ENCODE data around the gene CNIH3. TPM values are rescaled to one million over a fixed set of nuclear protein-coding genes. Genes with fewer than 3 reads are reported as not detected.

The CNIH3 gene
- total and polyA plus RNA-seq, 12 donors, result 0.30 to 5.5 (median 2.2) TPM

- no peak for DNase-seq
- Histone ChIP-seq H3K27me3 (no peaks in the 10 kb centered on the region), H3K36me3 (replicated peaks in 1 of 2) (no peaks in the 10 kb centered on the region), H3K27ac (no peak overlapping the region), H3K4me1 (replicated peaks in 1 of 2) (no peaks in the 10 kb centered on the region), H3K9me3 (replicated peaks in 1 of 3) (no peaks in the 10 kb centered on the region), H3K4me3 (no peak overlapping the region)
- intact Hi-C loops (cut with DNase I), result no loop called here
- TF ChIP-seq CTCF (IDR thresholded peaks at IDR 0.05) (no peak), POLR2A (IDR thresholded peaks at IDR 0.05) (no peak)
- 64 to 81% (median 74%) methylated on average over 2 of the region's 2 CpGs for WGBS, 4 donors
These were observed 161.1 kb downstream of the CNIH3 start for GRCh38 chr1:224777180-224777579.

GRCh38 chr1:224779536-224779935 lies 163.4 kb downstream of the CNIH3 start:
- Histone ChIP-seq H3K27ac (no peak overlapping the region), H3K4me3 (no peak overlapping the region), H3K9me3 (replicated peaks in 1 of 3) (no peaks in the 10 kb centered on the region)

GRCh38 chr1:224780736-224781135 lies 164.6 kb downstream of the CNIH3 start:
- Histone ChIP-seq H3K4me3 (no peak overlapping the region), H3K4me1 (replicated peaks in 1 of 2) (no peaks in the 10 kb centered on the region), H3K27ac (no peak overlapping the region), H3K9me3 (replicated peaks in 1 of 3) (no peaks in the 10 kb centered on the region), H3K36me3 (replicated peaks in 1 of 2) (no peaks in the 10 kb centered on the region), H3K27me3 (no peaks in the 10 kb centered on the region)
- DNase-seq, result no peak
- intact Hi-C loops (cut with DNase I), result no loop called here
- WGBS, 4 donors, result 56 to 69% (median 59%) methylated on average over 3 to 5 of the region's 5 CpGs
- TF ChIP-seq POLR2A (IDR thresholded peaks at IDR 0.05) (no peak), CTCF (IDR thresholded peaks at IDR 0.05) (no peak)

More at GRCh38 chr1:224779536-224779935, 163.4 kb downstream of the CNIH3 start:
- H3K36me3 ChIP-seq (replicated peaks in 1 of 2), result no peaks in the 10 kb centered on the region
- H3K4me1 ChIP-seq (replicated peaks in 1 of 2), result no peaks in the 10 kb centered on the region
- TF ChIP-seq CTCF (IDR thresholded peaks at IDR 0.05), result no peak
- TF ChIP-seq POLR2A (IDR thresholded peaks at IDR 0.05), result no peak
- no peak for DNase-seq
- intact Hi-C loops (cut with DNase I), result no loop called here
- no peaks in the 10 kb centered on the region for H3K27me3 ChIP-seq

- 63 to 78% (median 72%) methylated on average over 2 of the region's 2 CpGs for WGBS, 4 donors
- H3K4me3 ChIP-seq, result no peak overlapping the region
- H3K27ac ChIP-seq, result no peak overlapping the region
- H3K36me3 ChIP-seq (replicated peaks in 1 of 2), result no peaks in the 10 kb centered on the region
- no peaks in the 10 kb centered on the region for H3K4me1 ChIP-seq (replicated peaks in 1 of 2)
- intact Hi-C loops (cut with DNase I), result no loop called here
- H3K27me3 ChIP-seq, result no peaks in the 10 kb centered on the region
- no peak for DNase-seq
- H3K9me3 ChIP-seq (replicated peaks in 1 of 3), result no peaks in the 10 kb centered on the region
- TF ChIP-seq POLR2A (IDR thresholded peaks at IDR 0.05) (no peak), CTCF (IDR thresholded peaks at IDR 0.05) (no peak)
These were observed 165.7 kb downstream of the CNIH3 start for GRCh38 chr1:224781800-224782199.
